Endothelial cell of umbilical vein (primary cell): ENCODE results near the gene ATXN10. TPM values are rescaled to one million over a fixed set of nuclear protein-coding genes. Genes with fewer than 3 reads are reported as not detected.

Experiments used
- BruUV-seq: library from RNA; stranded (reverse); fragments of 400-500 nt; replicated peaks from 2 replicates; lab custom pipeline; 2021; lab: Mats Ljungman, UMichigan
- CTCF ChIA-PET: fragments of 300-600, 350-600 bp; sonication (Branson Sonifier 250); formaldehyde crosslinking; loops from one replicate; lab custom pipeline; 2021; ENCODE audit warnings: antibody characterized with exemption, inconsistent platforms; lab: Charles Lee
- POLR2A ChIA-PET: fragments of 300-600, 350-600 bp; sonication (Branson Sonifier 250); formaldehyde crosslinking; loops from one replicate; lab custom pipeline; 2021; ENCODE audit warnings: antibody characterized with exemption, inconsistent platforms; lab: Charles Lee
- DNase-seq: peaks from one replicate; pipeline ENCODE4 v3.0.0-alpha.2; 2011; ENCODE audit warnings: low read depth, low spot score
- FAIRE-seq: peaks from 2 replicates; lab custom pipeline; 2011; peaks lifted over from hg19 to GRCh38; lab: Jason Lieb, UNC
- H2AFZ ChIP-seq: 2 replicates; pipeline ENCODE4 v1.6.0; 2012; ENCODE audit warnings: low read depth, low read length, control low read depth, inconsistent platforms
- H3K27ac ChIP-seq: 2 replicates; pipeline ENCODE4 v1.5.1; 2011; ENCODE audit warnings: low read depth, mild to moderate bottlenecking, control low read depth, low read length, moderate library complexity; ENCODE audit not compliant: insufficient read depth
- H3K27me3 ChIP-seq, 2 experiments: 2 replicates each; pipeline versions ENCODE4 v1.6.0 to v1.6.1; 2011; ENCODE audit warnings: low read length in 2 of 2, mixed read lengths in 1 of 2; ENCODE audit not compliant: control insufficient read depth in 2 of 2, insufficient read depth in 2 of 2
- H3K36me3 ChIP-seq, 2 experiments: 2 replicates in 1 of 2; 3 replicates in 1 of 2; pipeline ENCODE4 v1.5.1; 2011; ENCODE audit warnings: low read length in 2 of 2, mild to moderate bottlenecking in 1 of 2, moderate library complexity in 1 of 2; ENCODE audit not compliant: control insufficient read depth in 2 of 2, insufficient read depth in 2 of 2; ENCODE audit errors: extremely low read depth in 1 of 2
- H3K4me1 ChIP-seq: 3 replicates; pipeline ENCODE4 v1.5.1; 2011; ENCODE audit warnings: mild to moderate bottlenecking, low read length; ENCODE audit not compliant: control insufficient read depth, insufficient read depth; ENCODE audit errors: extremely low read depth
- H3K4me2 ChIP-seq: 2 replicates; pipeline ENCODE4 v1.6.1; 2011; ENCODE audit warnings: low read length, control low read depth, mixed read lengths; ENCODE audit not compliant: insufficient read depth
- H3K4me3 ChIP-seq, 3 experiments: fragments of 200-600 bp in 1 of 3; sonication (generic), shearing (Covaris generic) in 1 of 3; replicated peaks in 1 of 3; 2 replicates each; pipeline ENCODE4 v1.5.1; 2011 to 2016; ENCODE audit warnings: control low read depth in 3 of 3, low read length in 3 of 3, mild to moderate bottlenecking in 2 of 3, inconsistent platforms in 1 of 3, low read depth in 1 of 3, moderate library complexity in 1 of 3; ENCODE audit not compliant: insufficient read depth in 1 of 3
- H3K79me2 ChIP-seq: 2 replicates; pipeline ENCODE4 v1.6.0; 2012; ENCODE audit warnings: low read length, inconsistent platforms; ENCODE audit not compliant: control insufficient read depth, insufficient read depth
- H3K9ac ChIP-seq: replicated peaks from 2 replicates; pipeline ENCODE3; 2011; ENCODE audit warnings: low read length, control low read depth; ENCODE audit not compliant: insufficient read depth; ENCODE audit errors: extremely low read depth
- H3K9me1 ChIP-seq: replicated peaks from 3 replicates; pipeline ENCODE4 v1.6.0; 2011; ENCODE audit warnings: mild to moderate bottlenecking, low read length; ENCODE audit not compliant: control insufficient read depth, insufficient read depth; ENCODE audit errors: extremely low read depth
- H3K9me3 ChIP-seq: replicated peaks from 2 replicates; pipeline ENCODE4 v1.5.1; 2012; ENCODE audit warnings: low read length, inconsistent platforms; ENCODE audit not compliant: control insufficient read depth, insufficient read depth
- H4K20me1 ChIP-seq: replicated peaks from 2 replicates; pipeline ENCODE3; 2011; ENCODE audit warnings: mild to moderate bottlenecking, low read length; ENCODE audit not compliant: control insufficient read depth, insufficient read depth; ENCODE audit errors: extremely low read depth
- CTCF ChIP-seq, 2 donors: IDR thresholded peaks; 1 replicate in 1 of 2; 2 replicates in 1 of 2; pipeline ENCODE4 v1.5.1; 2011; ENCODE audit warnings: low read length in 2 of 2, mild to moderate bottlenecking in 2 of 2, moderate library complexity in 2 of 2, control low read depth in 1 of 2, inconsistent platforms in 1 of 2, low read depth in 1 of 2; ENCODE audit not compliant: insufficient read depth in 1 of 2; ENCODE audit errors: extremely low read depth in 1 of 2
- EZH2 ChIP-seq: IDR thresholded peaks from 2 replicates; pipeline ENCODE4 v1.6.1; 2012; ENCODE audit warnings: borderline replicate concordance, low read depth, mild to moderate bottlenecking, moderate library complexity, low read length, inconsistent platforms; ENCODE audit not compliant: severe bottlenecking
- FOS ChIP-seq: IDR thresholded peaks from 2 replicates; pipeline ENCODE4 v1.6.1; 2011; ENCODE audit warnings: mild to moderate bottlenecking, low read length, moderate library complexity, borderline replicate concordance; ENCODE audit not compliant: insufficient read depth
- GATA2 ChIP-seq: IDR thresholded peaks from 2 replicates; pipeline ENCODE4 v1.7.0; 2011; ENCODE audit warnings: low read depth, mild to moderate bottlenecking, moderate library complexity, mixed read lengths, low read length; ENCODE audit not compliant: insufficient read length, insufficient read depth
- JUN ChIP-seq: IDR thresholded peaks from 2 replicates; pipeline ENCODE4 v1.6.1; 2011; ENCODE audit warnings: borderline replicate concordance, low read depth; ENCODE audit not compliant: insufficient read length, insufficient read depth
- MYC ChIP-seq: IDR thresholded peaks from one replicate; pipeline ENCODE4 v1.6.1; 2011; ENCODE audit warnings: mild to moderate bottlenecking, low read depth, low read length
- POLR2A ChIP-seq: IDR thresholded peaks from 2 replicates; pipeline ENCODE4 v1.6.1; 2012; ENCODE audit warnings: low read depth, mild to moderate bottlenecking, control low read depth, low read length
- POLR2AphosphoS5 ChIP-seq: IDR thresholded peaks from 2 replicates; pipeline ENCODE4 v1.6.1; 2012; ENCODE audit warnings: low read depth, mild to moderate bottlenecking, control low read depth, low read length, moderate library complexity; ENCODE audit not compliant: insufficient read depth
- dilution Hi-C: fragments of 300-500 bp; cut with MboI; formaldehyde crosslinking; loops from one replicate; pipeline ENCODE4 v1.15.0; 2019; ENCODE audit warnings: low sequenced_read_pairs; ENCODE audit not compliant: extremely low pct_ligation_motif_present
- intact Hi-C: fragments of 100-400 bp; cut with micrococcal nuclease; formaldehyde crosslinking; loops from one replicate; pipeline ENCODE4 v1.10.0; 2022
- polyA plus RNA-seq, 4 experiments: library from polyadenylated mRNA; depleted of rRNA in 3 of 4; stranded (reverse) in 3 of 4; unstranded in 1 of 4; fragments of >200 nt; gene quantifications; 2 replicates each; pipeline versions ENCODE4 v1.2.1 to v1.2.3, GENCODE V29; 2011 to 2012; ENCODE audit warnings: missing spikeins in 1 of 4
- total RNA-seq: library from RNA; stranded (reverse); gene quantifications from 2 replicates; pipeline ENCODE4 v1.2.3, GENCODE V29; 2021
- TF ChIP-seq, protein P1 (sequence below): IDR thresholded peaks from 2 replicates; pipeline ENCODE4 v1.6.1; 2011; ENCODE audit not compliant: insufficient read depth, insufficient read length

Gene ATXN10
- total and polyA plus RNA-seq, 2 donors (not counting 3 experiments of a cell fraction or from before 2014, with no cell fraction given), result 73.2 to 91.9 TPM

DNA sequence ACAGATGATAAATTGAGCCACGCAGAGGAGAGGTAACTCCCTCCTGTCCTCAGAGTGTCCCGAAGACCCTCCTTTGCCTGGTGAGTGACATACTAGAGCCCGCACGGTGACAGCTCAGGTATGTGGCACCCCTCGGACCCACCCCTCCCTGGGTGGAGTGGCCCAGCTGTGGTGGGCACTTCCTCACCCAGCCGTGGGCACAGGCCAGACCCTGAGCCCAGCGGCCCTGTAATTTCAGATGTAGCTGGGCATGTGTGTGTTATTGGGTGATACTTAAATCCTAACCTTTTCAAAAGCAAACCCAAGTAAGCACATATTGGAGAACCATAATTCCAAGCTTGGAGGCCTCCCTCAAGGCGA lies 212.2 kb downstream of the ATXN10 start:
- DNase-seq (no peak), FAIRE-seq (no peak)
- no peaks in the 10 kb centered on the region for H4K20me1 ChIP-seq
- no peaks in the 10 kb centered on the region for H3K4me1 ChIP-seq
- no peak overlapping the region for H3K4me2 ChIP-seq
- H3K79me2 ChIP-seq, result no peaks in the 10 kb centered on the region
- H3K27ac ChIP-seq, result no peak overlapping the region
- no peak overlapping the region for H3K9ac ChIP-seq
- TF ChIP-seq POLR2AphosphoS5 (no peak), POLR2A (no peak), GATA2 (no peak), JUN (no peak), FOS (no peak)
- H3K4me3 ChIP-seq, result no peak overlapping the region
- intact Hi-C loops (no loop called here), dilution Hi-C loops (no loop called here)
- H3K9me1 ChIP-seq, result no peaks in the 10 kb centered on the region
- ChIA-PET POLR2A (no interaction called here), CTCF (interaction anchor here (1.1 kb wide), 1 partner anchor 306 kb away, joined by 3 read pairs; no protein-coding TSS in a partner anchor)
- no peak overlapping the region for H2AFZ ChIP-seq
- H3K9me3 ChIP-seq, result no peaks in the 10 kb centered on the region
- no peaks in the 10 kb centered on the region for H3K36me3 ChIP-seq
- BruUV-seq, result no TSS peak
- peaks cover 22 to 24% of the 10 kb centered on the region in 2 experiments for H3K27me3 ChIP-seq

DNA sequence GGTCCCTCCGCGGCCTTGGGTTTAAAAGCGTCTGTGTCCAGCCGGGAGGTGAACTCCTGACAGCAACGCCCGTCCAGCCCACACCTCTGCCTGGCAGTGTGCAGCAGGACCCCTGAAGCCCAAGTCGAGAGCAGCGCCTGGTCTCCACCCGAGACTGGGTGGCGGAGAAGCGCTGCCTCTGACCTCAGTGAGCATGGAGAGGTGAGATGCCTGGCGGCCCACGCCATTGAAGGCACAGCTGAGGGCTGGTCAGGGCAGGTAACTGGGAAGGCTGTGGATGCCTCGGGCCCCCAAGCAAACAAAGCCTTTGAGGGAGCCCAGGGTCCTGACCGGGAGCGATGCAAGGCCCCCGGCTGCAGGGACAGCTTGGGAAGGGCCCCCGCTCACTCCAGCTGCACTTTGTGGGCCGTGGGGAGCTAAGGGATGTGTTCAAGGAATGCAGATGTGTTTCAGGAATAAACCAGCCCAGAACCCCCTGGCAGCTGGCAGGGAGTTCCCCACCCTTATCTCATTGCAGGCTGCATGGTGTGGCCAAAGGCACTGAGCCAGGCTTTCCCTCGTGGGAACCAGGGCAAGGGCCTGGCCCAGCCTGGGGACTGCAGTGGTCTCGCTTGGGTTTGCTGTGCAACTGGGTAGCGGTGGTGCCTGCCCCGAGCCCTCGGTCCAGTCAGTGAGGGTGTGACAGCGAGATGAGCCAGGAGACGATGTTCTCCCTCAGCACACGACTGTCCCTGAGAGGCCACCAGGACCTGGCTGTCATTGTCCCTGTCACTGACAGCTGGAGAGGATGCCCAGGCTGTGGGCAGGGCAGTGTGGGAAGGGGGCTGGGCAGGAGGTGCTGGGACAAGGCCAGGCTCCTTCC lies 212.8 kb downstream of the ATXN10 start:
- Histone ChIP-seq H3K79me2 (no peaks in the 10 kb centered on the region), H4K20me1 (no peaks in the 10 kb centered on the region), H3K36me3 (no peaks in the 10 kb centered on the region), H3K27me3 (peaks cover 17 to 21% of the 10 kb centered on the region in 2 experiments), H3K9ac (no peak overlapping the region), H2AFZ (no peak overlapping the region), H3K9me1 (no peaks in the 10 kb centered on the region), H3K9me3 (no peaks in the 10 kb centered on the region), H3K4me3 (no peak overlapping the region), H3K27ac (no peak overlapping the region), H3K4me2 (no peak overlapping the region), H3K4me1 (no peaks in the 10 kb centered on the region)
- FAIRE-seq, result no peak
- BruUV-seq, result no TSS peak
- ChIA-PET POLR2A (no interaction called here), CTCF (interaction anchor here (1.1 kb wide), 1 partner anchor 306 kb away, joined by 3 read pairs; no protein-coding TSS in a partner anchor)
- no peak for TF ChIP-seq FOS
- no peak for TF ChIP-seq MYC
- TF ChIP-seq POLR2A, result no peak
- TF ChIP-seq CTCF (IDR thresholded peaks at IDR 0.05; ENCODE audit: extremely low read depth in 1 of 2, insufficient read depth in 1 of 2, low read depth in 1 of 2, low read length in 2 of 2), result no peak
- TF ChIP-seq JUN, result no peak
- no peak for TF ChIP-seq GATA2
- TF ChIP-seq, protein P1, sequence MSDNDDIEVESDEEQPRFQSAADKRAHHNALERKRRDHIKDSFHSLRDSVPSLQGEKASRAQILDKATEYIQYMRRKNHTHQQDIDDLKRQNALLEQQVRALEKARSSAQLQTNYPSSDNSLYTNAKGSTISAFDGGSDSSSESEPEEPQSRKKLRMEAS, result no peak
- TF ChIP-seq EZH2, result no peak
- TF ChIP-seq POLR2AphosphoS5, result no peak
- no peak for DNase-seq
- intact Hi-C loops, result no loop called here
- dilution Hi-C loops, result no loop called here
